CD4-positive, alpha-beta T cell treated with Interleukin-17A for 1 hour (primary cell): ENCODE data around the gene STON1.

Experiments
- DNase-seq: peaks from one replicate; pipeline ENCODE4 v3.0.0-alpha.2; 2020

The STON1 gene

DNA sequence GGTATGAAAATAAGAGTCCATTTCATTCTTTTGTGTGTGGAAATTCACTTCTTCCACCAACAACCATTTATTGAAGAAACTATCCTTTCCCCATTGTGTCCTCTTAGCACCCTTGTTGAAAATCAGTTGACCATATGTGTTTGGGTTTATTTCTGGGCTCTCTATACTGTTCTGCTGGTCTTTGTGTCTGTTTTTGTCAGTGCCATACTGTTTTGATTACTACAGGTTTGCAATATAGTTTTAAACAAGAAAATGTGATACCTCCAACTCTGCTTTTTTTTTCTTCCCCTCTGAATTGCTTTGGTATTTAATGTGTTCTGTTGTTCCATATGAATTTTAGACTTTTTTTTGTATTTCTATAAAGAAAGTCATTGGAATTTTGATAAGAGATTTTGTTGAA, 96.1 kb downstream of the STON1 start:
- no peak for DNase-seq

DNA sequence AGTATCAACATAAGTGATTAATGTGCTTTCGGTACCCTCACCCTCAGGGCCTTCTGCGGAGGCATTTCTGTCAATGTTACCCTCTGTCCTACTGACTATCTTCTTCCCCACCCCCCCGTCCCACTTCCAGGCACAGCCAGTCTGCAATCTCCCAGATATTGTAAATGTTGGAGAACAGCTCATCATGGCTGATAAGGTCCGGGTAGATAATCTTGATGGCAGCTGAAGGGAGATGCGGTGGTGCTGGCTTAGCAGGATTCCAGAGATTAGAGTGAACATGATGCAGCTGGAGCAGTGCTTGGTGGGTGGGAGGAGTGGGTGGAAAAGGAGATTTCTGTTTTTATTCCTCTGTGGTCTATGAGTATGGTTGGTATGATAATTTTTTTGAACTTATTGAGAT, 103.2 kb downstream of the STON1 start:
- DNase-seq, result no peak

DNA sequence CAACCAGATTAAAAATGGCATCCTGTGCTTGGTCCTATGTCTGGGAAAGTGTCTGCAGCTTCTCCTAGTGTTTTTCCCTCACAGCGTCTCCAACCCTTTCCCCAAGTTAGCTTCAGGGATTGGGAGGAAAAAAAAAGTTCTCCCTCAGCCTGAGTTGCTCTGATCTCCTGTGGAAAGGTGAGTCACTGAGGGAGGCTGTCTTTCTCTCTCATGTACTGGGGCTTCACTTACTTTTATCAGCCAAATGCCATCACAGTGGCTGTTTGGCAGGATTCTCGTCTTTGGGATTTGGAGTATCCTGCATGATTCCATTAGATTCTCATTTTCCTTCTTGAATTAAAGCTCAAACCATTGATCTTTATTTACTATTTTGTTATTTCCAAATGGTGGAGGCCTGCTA, 105.8 kb downstream of the STON1 start:
- DNase-seq, result no peak

DNA sequence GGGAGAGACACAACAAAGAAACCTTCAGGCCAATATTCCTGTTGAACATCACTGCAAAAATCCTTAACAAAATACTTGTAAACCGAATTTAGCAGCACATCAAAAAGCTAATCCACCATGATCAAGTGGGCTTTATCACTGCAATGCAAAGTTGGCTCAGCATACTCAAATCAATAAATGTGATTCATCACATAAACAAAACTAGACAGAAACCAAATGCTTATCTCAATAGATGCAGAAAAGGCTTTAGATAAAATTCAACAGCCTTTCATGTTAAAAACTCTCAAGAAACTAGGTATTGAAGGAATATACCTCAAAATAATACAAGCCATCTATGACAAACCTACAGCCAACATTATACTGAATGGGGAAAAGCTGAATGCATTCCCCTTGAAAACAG, 108.3 kb downstream of the STON1 start:
- DNase-seq, result no peak
